Breast epithelium (tissue), 4 donors: ENCODE data around the gene TMCC3. TPM values are rescaled to one million over a fixed set of nuclear protein-coding genes. Genes with fewer than 3 reads are reported as not detected.

Experiments
- DNase-seq, 2 donors: peaks; one replicate each; pipeline ENCODE4 v3.0.0-alpha.2; 2019; ENCODE audit warnings: low spot score in 2 of 2
- H3K27ac ChIP-seq, 2 donors: fragments of 200-600 bp; sonication (generic) in 1 of 2; one replicate each; pipeline ENCODE4 v1.5.1; 2016 to 2019; ENCODE audit warnings: mild to moderate bottlenecking in 1 of 2
- H3K27me3 ChIP-seq, 2 donors: fragments of 200-600 bp; sonication (generic) in 1 of 2; one replicate each; pipeline versions ENCODE4 v1.5.1 to v1.6.0; 2017 to 2019; ENCODE audit warnings: control low read depth in 1 of 2, mild to moderate bottlenecking in 1 of 2
- H3K36me3 ChIP-seq: fragments of 200-600 bp; one replicate; pipeline ENCODE4 v1.5.1; 2019
- H3K4me1 ChIP-seq, 2 donors: fragments of 200-600 bp; sonication (generic); one replicate each; pipeline ENCODE4 v1.5.1; 2016 to 2019; ENCODE audit warnings: control low read depth in 1 of 2
- H3K4me3 ChIP-seq, 3 donors: fragments of 200-600 bp; sonication (generic); 1 replicate in 2 of 3; 2 replicates in 1 of 3; pipeline ENCODE4 v1.5.1; 2016 to 2019; ENCODE audit warnings: mild to moderate bottlenecking in 3 of 3, moderate library complexity in 2 of 3
- H3K9me3 ChIP-seq, 2 donors: fragments of 200-600 bp; sonication (generic) in 1 of 2; one replicate each; pipeline ENCODE4 v1.5.1; 2016 to 2019; ENCODE audit warnings: control low read depth in 1 of 2
- CTCF ChIP-seq, 3 donors: fragments of 450-650 bp; IDR thresholded peaks; one replicate each; pipeline ENCODE4 v1.5.1; 2016 to 2017; ENCODE audit warnings: antibody characterized with exemption in 3 of 3, mild to moderate bottlenecking in 3 of 3, moderate library complexity in 3 of 3
- POLR2A ChIP-seq: fragments of 450-650 bp; IDR thresholded peaks from one replicate; pipeline ENCODE4 v1.6.1; 2016; ENCODE audit warnings: antibody characterized with exemption, mild to moderate bottlenecking, moderate library complexity
- POLR2AphosphoS5 ChIP-seq, 3 donors: sonication (generic); formaldehyde crosslinking; IDR thresholded peaks; one replicate each; pipeline ENCODE4 v1.6.1; 2017; ENCODE audit warnings: antibody characterized with exemption in 3 of 3
- intact Hi-C: fragments of 100-400 bp; cut with DNase I; formaldehyde crosslinking; loops from one replicate; pipeline ENCODE4 v1.15.1; 2023; ENCODE audit warnings: low total_unique reads
- total RNA-seq, 3 donors: library from RNA; depleted of rRNA; stranded (reverse); fragments of >200 nt; gene quantifications; one replicate each; pipeline ENCODE4 v1.1.0, GENCODE V29; 2016

TMCC3 gene
- total RNA-seq, 3 donors from 2014 or later, result 8.3 to 17.0 (median 8.9) TPM

GRCh38 chr12:94641283-94641682, 9.1 kb downstream of the TMCC3 start:
- TF ChIP-seq POLR2A (no peak), CTCF (IDR thresholded peaks at IDR 0.05) (no peak), POLR2AphosphoS5 (IDR thresholded peaks at IDR 0.05) (no peak)
- Histone ChIP-seq H3K4me3 (no peak overlapping the region), H3K27me3 (no peaks in the 10 kb centered on the region), H3K4me1 (no peaks in the 10 kb centered on the region), H3K36me3 (no peaks in the 10 kb centered on the region), H3K27ac (no peak overlapping the region), H3K9me3 (no peaks in the 10 kb centered on the region)
- intact Hi-C loops, result no loop called here
- no peak for DNase-seq

GRCh38 chr12:94640134-94640928, 10.0 kb downstream of the TMCC3 start:
- H3K27ac ChIP-seq, result no peak overlapping the region
- no peak for TF ChIP-seq CTCF (IDR thresholded peaks at IDR 0.05)
- peak in 1 of 3 donors; percentile 28 for TF ChIP-seq POLR2AphosphoS5 (IDR thresholded peaks at IDR 0.05)
- no peak for TF ChIP-seq POLR2A

GRCh38 chr12:94638521-94638920, 11.8 kb downstream of the TMCC3 start:
- Histone ChIP-seq H3K4me3 (no peak overlapping the region), H3K27me3 (no peaks in the 10 kb centered on the region), H3K4me1 (no peaks in the 10 kb centered on the region), H3K36me3 (no peaks in the 10 kb centered on the region), H3K9me3 (no peaks in the 10 kb centered on the region), H3K27ac (no peak overlapping the region)
- intact Hi-C loops, result no loop called here
- TF ChIP-seq CTCF (IDR thresholded peaks at IDR 0.05) (no peak), POLR2AphosphoS5 (IDR thresholded peaks at IDR 0.05) (no peak), POLR2A (no peak)
- DNase-seq, result no peak

More at GRCh38 chr12:94640134-94640928, 10.0 kb downstream of the TMCC3 start:
- Histone ChIP-seq H3K27me3 (no peaks in the 10 kb centered on the region), H3K4me3 (no peak overlapping the region), H3K36me3 (no peaks in the 10 kb centered on the region), H3K9me3 (no peaks in the 10 kb centered on the region), H3K4me1 (no peaks in the 10 kb centered on the region)
- intact Hi-C loops, result no loop called here
- no peak for DNase-seq

- no peak overlapping the region for H3K4me3 ChIP-seq
- no peaks in the 10 kb centered on the region for H3K36me3 ChIP-seq
- DNase-seq, result no peak
- H3K27me3 ChIP-seq, result no peaks in the 10 kb centered on the region
- H3K27ac ChIP-seq, result no peak overlapping the region
- no peaks in the 10 kb centered on the region for H3K4me1 ChIP-seq
- intact Hi-C loops, result no loop called here
- no peaks in the 10 kb centered on the region for H3K9me3 ChIP-seq
- no peak for TF ChIP-seq POLR2AphosphoS5 (IDR thresholded peaks at IDR 0.05)
Measured at GRCh38 chr12:94637390-94638113, 12.8 kb downstream of the TMCC3 start.

GRCh38 chr12:94636462-94637085, 13.8 kb downstream of the TMCC3 start:
- no peaks in the 10 kb centered on the region for H3K4me1 ChIP-seq
- H3K36me3 ChIP-seq, result no peaks in the 10 kb centered on the region
- no peak for DNase-seq
- H3K27ac ChIP-seq, result no peak overlapping the region
- no peaks in the 10 kb centered on the region for H3K27me3 ChIP-seq
- intact Hi-C loops, result no loop called here
- TF ChIP-seq CTCF (IDR thresholded peaks at IDR 0.05) (no peak), POLR2AphosphoS5 (IDR thresholded peaks at IDR 0.05) (no peak), POLR2A (no peak)
- H3K4me3 ChIP-seq, result no peak overlapping the region
- H3K9me3 ChIP-seq, result no peaks in the 10 kb centered on the region
